Adrenal gland (tissue), 5 donors: ENCODE data around the gene HNF4A.

Source experiments
- POLR2A ChIP-seq, 2 donors: fragments of 450-650 bp; IDR thresholded peaks; one replicate each; pipeline ENCODE4 v1.6.1; 2017; ENCODE audit warnings: antibody characterized with exemption in 2 of 2, mild to moderate bottlenecking in 2 of 2, moderate library complexity in 1 of 2
- TF ChIP-seq, protein P1 (sequence below), 6 experiments: fragments of 450-650 bp in 4 of 6; fragments of 200-600 bp in 2 of 6; sonication (generic) in 1 of 6; IDR thresholded peaks; 1 replicate in 5 of 6; 2 replicates in 1 of 6; pipeline versions ENCODE4 v1.5.1 to v1.8.0; 2016 to 2021; ENCODE audit warnings: antibody characterized with exemption in 6 of 6, mild to moderate bottlenecking in 2 of 6, moderate library complexity in 1 of 6
- donor health status: DM: no; HTN: no; CAD: no.

DNA sequence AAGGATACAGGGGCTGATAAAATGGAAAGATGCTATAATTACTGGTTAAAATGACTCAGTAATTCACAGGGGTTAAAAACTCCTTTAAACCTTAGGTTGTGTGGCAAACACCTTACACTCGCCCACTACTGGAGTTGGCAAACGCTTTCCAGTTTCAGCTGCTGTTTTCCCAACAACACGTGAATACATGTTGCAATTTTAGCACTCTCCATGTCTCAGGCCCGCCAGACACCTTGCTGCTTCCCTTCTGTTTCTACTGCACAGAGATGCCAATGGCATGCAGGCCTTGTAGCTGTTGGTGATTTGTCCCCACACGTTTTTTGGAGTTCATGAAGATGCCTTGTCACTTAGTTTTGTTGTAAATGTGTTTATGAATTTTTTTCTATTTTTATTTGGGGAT lies 114.8 kb downstream of the HNF4A start:
- TF ChIP-seq, protein P1, sequence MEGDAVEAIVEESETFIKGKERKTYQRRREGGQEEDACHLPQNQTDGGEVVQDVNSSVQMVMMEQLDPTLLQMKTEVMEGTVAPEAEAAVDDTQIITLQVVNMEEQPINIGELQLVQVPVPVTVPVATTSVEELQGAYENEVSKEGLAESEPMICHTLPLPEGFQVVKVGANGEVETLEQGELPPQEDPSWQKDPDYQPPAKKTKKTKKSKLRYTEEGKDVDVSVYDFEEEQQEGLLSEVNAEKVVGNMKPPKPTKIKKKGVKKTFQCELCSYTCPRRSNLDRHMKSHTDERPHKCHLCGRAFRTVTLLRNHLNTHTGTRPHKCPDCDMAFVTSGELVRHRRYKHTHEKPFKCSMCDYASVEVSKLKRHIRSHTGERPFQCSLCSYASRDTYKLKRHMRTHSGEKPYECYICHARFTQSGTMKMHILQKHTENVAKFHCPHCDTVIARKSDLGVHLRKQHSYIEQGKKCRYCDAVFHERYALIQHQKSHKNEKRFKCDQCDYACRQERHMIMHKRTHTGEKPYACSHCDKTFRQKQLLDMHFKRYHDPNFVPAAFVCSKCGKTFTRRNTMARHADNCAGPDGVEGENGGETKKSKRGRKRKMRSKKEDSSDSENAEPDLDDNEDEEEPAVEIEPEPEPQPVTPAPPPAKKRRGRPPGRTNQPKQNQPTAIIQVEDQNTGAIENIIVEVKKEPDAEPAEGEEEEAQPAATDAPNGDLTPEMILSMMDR (IDR thresholded peaks at IDR 0.05) = no peak
- no peak for TF ChIP-seq POLR2A (IDR thresholded peaks at IDR 0.05)
